Right renal pelvis (tissue), 4 donors: Measurements from ENCODE around the gene IRF6. TPM values are rescaled to one million over a fixed set of nuclear protein-coding genes. Genes with fewer than 3 reads are reported as not detected.

Experiments
- DNase-seq, 4 donors: peaks; one replicate each; pipeline ENCODE4 v3.0.0-alpha.2; 2013; ENCODE audit warnings: low read depth in 4 of 4, low spot score in 3 of 4, missing footprints in 1 of 4
- polyA plus RNA-seq, 4 donors: library from polyadenylated mRNA; unstranded; fragments of 120-200 nt; gene quantifications; one replicate each; pipeline ENCODE4 v1.2.1, GENCODE V29; 2013; ENCODE audit not compliant: insufficient read length in 4 of 4

Gene IRF6
- polyA plus RNA-seq: 10 to 100 TPM; 17.1 to 23.7 (median 20.4) TPM

DNA sequence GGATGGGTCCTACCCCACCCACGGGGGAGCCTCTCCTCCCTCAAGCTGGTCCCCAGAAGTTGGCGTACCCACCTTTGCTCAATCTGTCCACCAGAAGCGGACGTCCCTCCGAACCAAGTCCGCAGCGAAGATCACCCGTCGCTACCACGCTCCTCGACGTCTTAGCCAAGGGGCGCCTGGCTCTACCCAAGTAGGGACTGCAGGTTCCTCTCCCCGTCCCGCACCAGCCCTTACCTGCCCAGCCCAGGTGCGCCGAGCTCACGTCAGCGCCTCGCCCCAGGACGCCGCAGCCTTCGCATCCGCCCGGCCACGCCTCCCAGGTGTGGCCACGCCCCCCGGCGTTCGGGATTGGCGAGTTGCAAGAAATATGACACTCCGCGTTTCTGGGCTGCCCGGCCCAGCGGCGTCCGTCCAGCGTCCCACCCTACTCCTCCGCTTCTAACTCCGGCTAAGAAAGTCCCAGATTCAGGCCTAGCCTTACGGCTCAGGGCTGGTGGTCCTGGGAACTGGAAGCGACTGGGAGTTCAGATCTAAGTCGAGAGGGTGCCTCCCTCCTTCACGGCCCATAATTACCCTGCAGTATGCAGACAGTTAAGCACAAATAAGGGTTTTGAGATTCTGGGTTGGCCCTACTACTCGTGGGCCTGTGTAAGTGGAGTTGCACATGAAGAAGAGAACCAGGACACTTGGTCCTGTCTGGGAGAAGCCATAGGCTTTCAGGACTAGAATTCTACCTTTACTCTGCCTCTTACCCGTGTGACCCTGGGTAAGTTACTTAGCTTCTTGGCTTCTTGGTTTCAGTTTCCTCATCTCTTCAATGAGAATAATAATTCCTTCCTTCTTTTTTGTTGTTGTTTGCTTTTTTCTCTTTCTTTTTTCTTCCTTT, at the start of gene IRF6:
IRF6 (minus strand) TSS at position 268 of the 886 bp plus-strand sequence. CDS start 4,729 bp downstream, outside the sequence.
- DNase-seq: peak; percentile 67 to 76 (median 75)

DNA sequence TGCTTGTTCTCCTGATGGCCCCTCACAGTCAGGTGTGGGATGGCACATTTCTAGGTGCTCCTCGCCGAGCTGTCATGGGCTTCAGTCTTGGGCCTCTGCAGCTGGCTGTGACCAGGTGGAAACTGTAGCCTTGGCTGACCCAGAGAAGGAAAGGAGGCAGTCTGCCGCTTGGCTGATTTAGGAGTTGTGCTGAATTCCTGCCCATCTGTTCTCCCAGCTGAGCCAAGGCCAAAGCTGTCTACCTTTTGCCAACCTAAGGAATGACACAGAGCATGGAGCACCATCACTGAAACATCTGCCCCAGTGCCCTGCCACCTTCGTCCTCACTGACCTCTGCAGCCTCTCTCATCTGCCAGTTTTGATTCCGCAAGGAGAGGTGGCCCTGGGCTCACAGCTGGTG, 49.7 kb upstream of the IRF6 start:
- no peak for DNase-seq

DNA sequence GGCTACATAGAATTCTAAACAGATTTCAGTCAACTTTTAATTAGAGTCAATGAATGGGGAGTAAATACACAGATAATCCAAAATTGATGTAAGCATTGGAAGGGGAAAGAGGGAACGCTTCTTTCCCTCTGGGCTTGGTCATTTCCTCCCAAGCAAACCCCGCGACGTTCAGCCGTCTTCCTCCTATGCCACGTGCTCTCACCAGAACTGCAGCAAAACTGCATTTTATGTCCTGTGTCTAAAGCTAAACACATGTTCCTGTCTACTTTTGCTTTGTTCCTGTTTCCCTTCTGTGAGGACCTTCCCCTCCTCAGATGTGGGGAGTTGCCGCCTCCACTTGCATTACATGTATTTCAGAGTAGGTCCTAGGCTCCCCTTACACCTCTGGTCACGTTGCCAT, 49.1 kb upstream of the IRF6 start:
- no peak for DNase-seq

DNA sequence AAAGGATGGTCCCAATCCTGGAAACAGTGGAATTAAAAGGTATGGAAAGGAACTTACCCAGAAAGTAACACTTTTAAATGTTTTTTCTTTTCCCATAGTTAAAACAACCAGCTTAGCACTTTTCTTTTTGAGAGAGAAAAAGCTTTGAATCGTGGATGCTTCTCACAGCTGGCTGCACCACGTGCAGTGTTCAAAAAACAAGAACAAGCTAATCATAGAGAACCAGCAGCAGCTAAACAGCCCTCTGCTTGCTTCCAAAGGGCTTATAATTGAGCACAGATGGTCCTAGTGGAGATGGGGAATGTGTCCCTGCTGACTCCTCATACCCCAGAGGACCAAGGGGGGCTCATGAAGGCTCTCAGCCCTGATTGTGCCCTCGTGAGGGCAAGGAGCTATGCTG, 48.3 kb upstream of the IRF6 start:
- DNase-seq: no peak

DNA sequence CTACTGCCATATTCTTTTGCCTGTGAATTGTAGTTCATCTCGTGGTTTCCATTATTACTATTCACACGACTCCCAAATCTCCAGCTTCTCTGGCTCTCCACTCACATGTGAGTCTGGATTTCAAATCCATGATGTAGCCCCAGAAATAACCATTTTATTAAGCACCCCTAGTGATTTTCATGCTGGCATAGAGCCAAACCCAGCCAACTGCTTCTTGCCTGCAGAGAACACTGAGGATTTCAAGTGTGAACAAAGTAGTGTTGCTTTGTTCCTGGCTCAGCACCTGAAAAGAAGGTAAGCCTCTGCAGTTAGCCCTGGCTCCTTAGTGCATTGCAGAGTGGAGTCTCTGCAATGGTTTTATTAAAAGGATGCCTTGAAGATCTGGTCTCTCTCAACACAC, 47.7 kb upstream of the IRF6 start:
- DNase-seq: no peak

DNA sequence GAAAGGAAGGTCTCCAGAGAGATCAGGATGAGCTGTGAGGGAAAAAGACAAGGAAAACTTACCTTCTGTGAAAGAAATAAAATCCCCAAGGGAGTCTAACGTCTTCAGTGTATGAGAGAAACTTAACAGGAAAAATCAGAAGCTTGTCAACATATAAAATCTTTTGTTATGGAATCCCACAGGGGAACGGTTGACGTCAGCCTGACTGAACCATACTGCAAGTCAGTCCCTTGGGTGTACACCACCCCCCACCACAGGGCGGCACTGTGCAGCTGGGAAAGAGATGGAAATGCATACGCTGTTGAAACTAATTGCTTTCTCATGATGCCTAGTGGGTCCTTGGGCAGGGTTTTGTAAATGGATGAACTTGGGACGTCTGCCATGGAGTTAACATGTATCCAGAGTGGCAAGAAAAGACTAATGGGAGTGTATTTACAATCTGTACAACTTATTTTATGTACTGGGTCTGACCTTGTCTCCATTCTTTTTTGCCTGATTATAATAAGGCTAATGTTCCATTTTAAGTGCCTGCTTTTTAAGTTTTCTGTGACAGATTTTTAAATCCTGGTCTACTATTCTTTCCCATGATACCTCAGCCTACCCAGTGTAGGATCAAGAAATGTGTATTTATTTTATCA, 44.5 kb upstream of the IRF6 start:
- DNase-seq: no peak

DNA sequence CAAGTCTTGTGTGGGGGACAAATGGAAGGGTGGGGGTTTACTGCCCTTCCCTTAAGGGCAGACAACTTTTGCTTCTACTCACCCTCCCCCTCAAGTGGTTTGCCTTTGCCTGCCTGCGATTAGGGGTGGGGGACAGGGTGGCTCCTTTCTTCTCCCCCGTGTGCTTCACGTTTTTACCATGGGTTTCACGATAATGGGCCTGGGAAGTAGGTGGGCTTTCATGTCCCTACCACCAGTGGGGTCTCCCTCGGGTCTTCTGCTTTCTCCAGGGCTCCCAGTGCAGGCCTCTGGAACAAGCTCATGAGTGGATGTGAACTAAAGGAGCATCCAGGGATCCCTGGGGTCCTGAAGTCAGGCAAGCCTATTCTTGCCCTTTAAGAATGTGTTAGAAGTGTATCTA, 43.4 kb upstream of the IRF6 start:
- DNase-seq: no peak

DNA sequence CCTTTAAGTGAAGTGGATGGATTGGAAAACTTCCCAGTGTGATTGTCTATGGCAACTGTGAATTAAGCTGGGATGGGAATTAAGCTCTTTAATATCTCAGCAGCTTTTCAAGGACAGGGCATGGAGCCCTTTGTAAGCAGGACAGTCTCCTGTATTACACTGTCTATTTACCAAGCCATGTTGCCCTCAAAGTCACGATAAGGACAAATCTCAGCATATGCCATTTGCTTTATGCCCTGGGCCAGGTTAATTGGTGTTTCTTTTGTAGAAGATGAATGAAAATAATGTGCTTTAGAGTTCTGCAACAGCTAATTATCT, 39.4 kb upstream of the IRF6 start:
- no peak for DNase-seq

DNA sequence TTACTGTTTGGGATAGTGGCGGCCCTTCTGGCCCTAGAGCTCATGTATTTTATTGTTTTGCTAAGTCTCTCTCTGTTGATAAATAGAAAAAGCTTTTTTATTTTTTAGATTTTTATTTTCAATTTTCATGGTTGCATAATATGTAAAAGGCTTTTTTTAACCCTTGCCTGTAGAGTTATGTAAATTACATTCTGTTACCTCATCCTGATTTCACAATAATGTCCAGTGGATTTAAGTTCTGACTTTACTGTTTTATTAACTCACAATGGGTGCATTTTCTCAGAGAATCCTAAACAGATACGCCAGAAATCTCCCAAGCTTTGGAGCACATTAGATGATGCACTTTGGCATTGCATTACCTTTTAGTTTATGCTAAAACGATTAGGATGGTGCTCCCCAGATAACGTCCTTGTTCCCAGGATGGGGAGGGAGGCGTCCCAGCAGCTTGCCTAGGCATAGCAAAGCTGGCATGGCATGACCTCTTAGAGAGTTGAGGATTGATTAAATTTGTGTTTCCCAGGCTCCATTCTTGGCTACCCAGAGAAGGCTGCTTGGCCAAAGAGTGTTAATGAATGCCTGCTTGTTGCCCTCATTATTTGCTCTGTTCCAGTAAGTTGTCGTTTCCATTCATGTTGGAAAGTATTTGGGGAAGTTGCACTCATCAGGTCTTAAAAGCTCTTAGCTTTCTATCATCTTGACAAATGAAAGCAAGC, 38.9 kb upstream of the IRF6 start:
- no peak for DNase-seq

DNA sequence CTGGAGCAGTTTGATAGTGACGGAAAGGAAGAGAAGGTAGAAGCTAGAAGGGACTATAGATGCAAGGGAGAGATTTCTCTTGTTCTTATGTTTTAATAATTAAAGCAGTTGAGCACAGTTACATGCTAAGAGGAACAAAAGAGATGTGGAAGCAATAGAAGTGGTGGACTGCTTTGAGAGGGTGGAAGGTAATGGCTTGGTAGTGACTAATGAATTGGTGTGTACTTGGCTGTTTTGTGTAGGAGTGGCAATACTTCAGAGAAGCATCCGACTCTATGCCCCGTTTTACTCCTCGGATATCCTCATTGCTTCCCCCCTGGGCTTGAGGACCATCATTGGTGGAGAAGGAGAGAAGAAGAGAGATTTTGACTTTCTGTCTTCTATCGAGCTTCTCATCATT, 34.7 kb upstream of the IRF6 start:
- DNase-seq: no peak

DNA sequence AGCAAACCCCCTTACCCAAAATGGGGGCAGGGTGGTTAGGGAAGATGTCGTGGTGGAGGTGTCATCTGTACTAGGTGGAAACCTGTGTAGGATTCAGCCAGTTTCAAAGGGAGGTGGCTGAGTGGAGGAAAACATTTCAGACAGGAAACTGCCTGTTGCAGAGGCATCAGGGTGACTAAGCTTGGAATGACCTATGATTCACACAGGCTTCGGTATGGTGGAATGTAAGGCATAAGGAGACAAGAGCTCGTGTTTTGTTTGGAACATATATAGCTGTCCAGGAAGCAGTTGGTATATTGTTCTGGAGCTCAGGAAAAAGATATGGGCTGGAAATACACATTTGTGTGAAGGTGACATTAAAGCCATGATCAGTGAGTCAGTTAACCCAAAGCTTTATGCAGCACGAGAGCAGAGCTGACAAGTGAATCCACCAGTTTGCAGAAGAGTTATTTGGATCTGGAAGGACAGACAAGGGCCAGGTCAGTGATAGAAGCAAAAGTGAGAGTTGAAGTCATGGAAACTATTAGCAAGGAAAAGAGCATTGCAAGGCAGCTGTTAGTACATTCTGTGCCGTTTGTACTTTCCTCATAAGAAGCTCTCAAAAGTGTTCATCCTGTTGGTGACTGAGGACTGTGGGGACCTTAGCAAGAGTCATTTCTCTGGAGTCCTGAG, 34.1 kb upstream of the IRF6 start:
- DNase-seq: no peak

DNA sequence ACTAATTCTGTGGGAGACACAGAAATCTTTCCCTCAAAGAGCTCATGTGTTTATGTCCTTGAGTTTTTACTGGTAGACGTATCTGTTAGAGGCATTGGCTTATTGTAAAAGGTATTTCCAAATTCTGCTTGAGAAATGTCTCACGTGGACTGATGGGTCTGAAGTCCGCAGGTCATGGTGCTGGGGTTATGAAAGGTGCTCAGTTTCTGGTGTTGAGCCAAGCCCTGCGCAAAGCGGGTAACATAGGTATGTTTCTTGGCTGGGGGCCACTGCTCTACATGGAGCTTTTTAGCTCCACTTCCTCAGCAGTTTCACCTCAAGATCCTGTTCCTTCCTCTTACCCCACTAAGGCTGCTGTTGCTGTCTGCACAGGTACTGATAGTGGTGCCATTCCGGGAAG, 32.6 kb upstream of the IRF6 start:
- no peak for DNase-seq

DNA sequence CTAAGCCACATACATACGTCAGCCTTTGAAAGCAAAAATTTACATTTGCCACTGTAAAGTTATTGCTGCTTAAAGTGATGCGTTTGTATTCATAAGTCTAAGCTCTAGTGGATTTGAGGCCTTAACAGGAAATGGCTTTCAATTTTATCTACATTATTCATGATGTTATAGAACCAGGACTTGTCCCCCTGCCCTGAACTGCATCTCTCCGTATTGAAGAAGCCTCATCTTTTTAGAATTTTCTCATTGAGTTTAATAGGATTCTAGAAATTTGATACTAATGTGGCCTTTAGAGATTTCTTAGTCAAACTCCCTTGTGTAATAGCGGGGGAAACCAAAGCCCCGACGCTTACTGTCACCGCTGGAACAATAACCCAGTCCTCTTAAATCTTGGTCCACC, 31.7 kb upstream of the IRF6 start:
- no peak for DNase-seq

DNA sequence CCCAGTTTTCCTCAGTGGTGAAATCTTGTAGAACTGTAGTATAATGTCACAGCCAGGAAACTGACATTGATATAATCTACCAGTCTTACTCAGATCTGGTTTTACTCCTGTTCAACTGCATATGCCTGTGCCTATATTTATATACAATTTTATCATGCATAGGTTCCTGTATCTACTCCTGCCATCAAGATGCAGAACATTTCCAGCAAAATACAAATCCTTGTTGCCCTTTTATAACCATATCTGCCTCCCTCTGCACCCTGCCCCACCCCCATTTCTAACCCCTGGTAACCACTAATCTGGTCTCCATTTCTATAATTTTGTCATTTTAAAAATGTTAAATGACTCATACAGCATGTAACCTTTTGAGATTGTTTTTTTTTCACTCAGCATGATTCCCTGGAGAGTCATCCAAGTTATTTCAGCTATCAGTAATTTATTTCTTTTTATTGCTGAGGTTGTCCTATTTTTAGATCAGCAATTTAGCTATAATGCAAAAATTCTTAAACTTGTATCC, 29.9 kb upstream of the IRF6 start:
- DNase-seq: no peak

DNA sequence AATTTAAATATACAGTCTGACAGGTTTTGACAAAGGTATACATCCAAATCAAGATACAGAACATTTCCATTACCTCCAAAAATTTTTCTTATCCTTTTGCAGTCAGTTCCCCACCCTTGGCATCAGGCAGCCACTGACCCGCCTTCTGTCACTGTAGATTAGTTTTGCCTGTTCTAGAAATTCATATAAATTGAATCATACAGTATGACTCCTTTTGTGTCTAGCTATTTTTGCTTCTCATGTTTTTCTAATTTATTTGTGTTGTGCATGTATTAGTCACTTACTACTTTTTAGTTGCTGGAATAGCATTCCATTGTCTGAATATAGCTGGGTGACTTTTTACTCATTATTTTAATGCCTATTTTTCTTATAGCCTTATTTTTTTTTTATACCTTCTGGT, 25.7 kb upstream of the IRF6 start:
- no peak for DNase-seq

DNA sequence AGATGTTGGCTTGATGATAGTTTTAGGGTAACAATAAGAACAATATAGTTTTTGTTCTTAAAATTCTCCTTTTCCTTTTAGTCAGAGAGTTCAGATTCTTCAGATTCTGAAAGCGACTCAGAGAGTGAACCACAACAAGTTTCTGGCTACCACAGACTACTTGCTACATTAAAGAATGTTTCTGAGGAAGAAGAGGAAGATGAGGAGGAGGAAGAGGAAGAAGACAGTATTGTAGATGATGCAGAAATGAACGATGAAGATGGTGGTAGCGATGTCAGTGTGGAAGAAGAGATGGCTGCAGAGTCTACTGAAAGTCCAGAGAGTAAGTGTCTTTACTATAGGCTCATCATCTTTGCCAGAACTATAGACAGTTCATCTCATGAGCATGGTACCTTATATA, 24.8 kb upstream of the IRF6 start:
- no peak for DNase-seq

DNA sequence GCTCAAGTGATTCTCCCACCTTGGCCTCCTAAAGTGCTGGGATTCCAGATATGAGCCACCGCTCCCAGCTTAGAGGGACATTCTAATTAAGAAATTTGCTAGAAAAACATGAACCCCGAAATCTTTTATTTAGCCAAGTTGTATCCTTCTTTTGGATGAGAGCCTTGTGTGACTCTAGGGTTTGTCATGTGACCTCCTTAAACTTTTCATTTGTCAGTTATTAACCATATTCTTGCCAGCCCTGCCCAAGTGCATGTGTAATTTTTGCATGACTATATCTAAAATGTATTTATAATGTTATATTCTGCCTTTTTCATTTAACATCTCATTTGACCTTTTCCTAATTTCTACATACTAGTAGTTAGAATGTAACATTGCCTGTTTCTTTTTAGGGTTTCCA, 23.8 kb upstream of the IRF6 start:
- no peak for DNase-seq

DNA sequence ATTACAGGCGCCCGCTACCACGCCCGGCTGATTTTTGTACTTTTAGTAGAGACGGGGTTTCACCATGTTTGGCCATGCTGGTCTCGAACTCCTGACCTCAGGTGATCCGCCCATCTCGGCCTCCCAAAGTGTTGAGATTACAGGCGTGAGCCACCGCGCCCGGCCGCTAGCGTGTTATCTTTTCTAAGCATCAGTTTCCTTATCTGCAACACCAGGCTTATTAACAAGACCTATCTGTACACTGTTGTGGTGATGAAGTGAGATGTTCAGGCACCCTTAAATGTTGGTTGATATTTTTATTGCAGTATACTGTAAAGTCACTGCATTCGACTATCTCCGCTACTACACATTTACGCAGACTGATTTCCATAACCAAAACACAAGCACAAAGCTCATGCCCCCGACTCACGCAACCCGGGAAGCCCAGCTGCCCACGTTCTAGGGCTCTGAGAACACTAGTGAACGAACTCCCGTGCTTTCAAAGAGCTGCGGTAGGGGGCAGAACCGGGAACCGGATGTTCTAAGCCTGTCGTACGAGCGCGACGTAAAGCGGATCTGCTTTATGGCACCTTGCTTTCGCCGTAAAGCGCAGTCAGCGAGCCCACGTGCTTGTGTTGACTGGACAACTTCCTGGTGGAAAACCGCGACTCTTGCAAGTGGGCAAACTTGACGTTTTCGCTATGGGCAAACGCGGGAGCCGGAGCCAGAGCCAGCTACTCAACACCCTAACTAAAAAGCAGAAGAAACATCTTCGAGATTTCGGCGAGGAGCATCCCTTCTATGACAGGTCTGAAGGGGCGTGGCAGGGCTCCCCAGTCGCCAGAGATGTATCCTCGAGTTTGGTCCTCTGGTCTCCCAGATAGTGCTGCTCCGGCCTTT, 21.7 kb upstream of the IRF6 start, which contains the start of gene UTP25:
UTP25 (plus strand) TSS at position 589 of the 879 bp plus-strand sequence; CDS start at position 681, 92 bp downstream.
- DNase-seq: peak; percentile 89 to 91 (median 91)

DNA sequence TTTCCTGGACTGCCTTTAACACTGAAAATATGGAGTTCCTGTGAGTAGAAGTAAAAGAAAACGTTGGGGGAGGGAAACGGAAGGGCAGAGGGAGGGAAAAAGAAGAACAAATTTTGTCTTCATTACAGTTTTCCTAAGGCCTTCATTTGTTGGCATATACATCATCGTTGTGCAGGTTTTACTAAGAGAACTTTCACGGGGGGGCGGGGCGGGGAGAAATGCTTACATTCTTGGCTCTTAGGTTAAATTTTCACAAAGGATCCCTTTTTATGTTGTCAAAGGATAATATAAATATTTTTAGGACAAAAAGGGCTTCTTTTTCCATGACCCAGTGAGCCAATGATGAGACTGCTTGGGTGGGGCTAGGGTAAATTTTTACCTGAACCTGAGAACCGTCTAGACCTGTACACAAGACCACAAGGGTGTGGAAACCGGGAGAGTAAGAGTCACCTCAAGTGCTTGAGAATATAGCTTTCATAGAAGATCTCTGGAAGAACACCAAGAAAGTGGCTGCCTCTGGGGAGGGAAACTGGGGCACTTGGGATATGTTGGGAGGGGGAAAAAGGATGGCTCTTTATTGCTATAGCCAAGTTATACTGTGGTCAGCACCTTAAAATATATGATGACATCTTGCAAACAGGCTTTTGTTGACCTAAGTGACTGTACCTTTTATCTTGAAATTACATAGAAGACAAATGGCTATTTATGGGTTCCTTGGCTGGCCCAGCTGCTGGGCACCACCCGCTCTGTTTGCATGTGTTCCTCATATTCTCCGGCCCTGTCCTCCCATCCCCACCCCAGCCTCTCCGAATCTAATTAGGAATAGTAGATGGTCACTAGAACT, 19.9 kb upstream of the IRF6 start:
- no peak for DNase-seq
